IPS DF 19.7 (cell line): ENCODE measurements around the gene ZNF202.

Experiments
- DNase-seq: peaks from one replicate; pipeline ENCODE4 v3.0.0-alpha.2; 2013; ENCODE audit warnings: low read depth, low spot score

The ZNF202 gene

GRCh38 chr11:123683428-123684170 lies 57.9 kb downstream of the ZNF202 start:
- no peak for DNase-seq

GRCh38 chr11:123682696-123683410 lies 58.6 kb downstream of the ZNF202 start:
- DNase-seq, result no peak

GRCh38 chr11:123681030-123681429 lies 60.4 kb downstream of the ZNF202 start:
- DNase-seq, result no peak

GRCh38 chr11:123678246-123678645 lies 63.2 kb downstream of the ZNF202 start:
- DNase-seq, result no peak

GRCh38 chr11:123677510-123677909 lies 64.0 kb downstream of the ZNF202 start:
- no peak for DNase-seq

- no peak for DNase-seq
Measured at GRCh38 chr11:123674297-123674696, 67.2 kb downstream of the ZNF202 start.
